ENCODE results near the gene KCNH8.

DNA sequence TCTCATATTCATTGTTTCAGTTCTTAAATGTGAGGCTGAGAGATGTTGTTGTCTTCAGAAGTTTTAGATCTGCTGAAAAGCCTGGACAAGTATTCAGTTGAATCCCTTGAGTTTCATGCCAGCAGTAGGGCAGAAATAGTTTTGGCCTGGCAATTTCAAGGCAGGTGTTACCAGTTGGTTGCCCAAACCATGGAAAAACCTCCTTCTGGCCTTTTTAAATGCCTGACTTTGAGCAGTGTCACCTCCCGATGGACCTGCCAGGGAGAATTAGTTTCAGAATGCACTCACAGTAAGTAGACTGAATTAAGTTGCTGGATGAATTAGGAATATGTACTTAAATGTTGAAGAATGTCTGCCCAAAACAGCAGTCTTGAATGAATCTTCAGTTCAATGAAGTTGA lies 383.1 kb downstream of the KCNH8 start:
- no peak for TF ChIP-seq CREB1 (IDR thresholded peaks at IDR 0.05; ENCODE audit: low read depth)
- TF ChIP-seq CEBPB (IDR thresholded peaks at IDR 0.05): no peak
- no peak for TF ChIP-seq TAF1 (IDR thresholded peaks at IDR 0.05; ENCODE audit: low read depth)
- no peak for TF ChIP-seq TEAD4 (IDR thresholded peaks at IDR 0.05)
- TF ChIP-seq RAD21 (IDR thresholded peaks at IDR 0.05; ENCODE audit: low read depth): no peak
- TF ChIP-seq YY1 (IDR thresholded peaks at IDR 0.05; ENCODE audit: low read depth): no peak
